Fibroblast of villous mesenchyme (primary cell): ENCODE data around the gene NDUFB2. TPM values are rescaled to one million over a fixed set of nuclear protein-coding genes. Genes with fewer than 3 reads are reported as not detected.

ENCODE experiments used
- DNase-seq: peaks from one replicate; pipeline ENCODE4 v3.0.0-alpha.2; 2010; ENCODE audit warnings: low read depth
- H3K4me3 ChIP-seq: 2 replicates; pipeline ENCODE4 v1.5.1; 2011; ENCODE audit warnings: low read depth, mild to moderate bottlenecking, low read length
- CTCF ChIP-seq: IDR thresholded peaks from 2 replicates; pipeline ENCODE4 v1.5.1; 2012; ENCODE audit warnings: low read depth, mild to moderate bottlenecking, low read length; ENCODE audit not compliant: insufficient read depth
- total RNA-seq: library from RNA; depleted of rRNA; stranded (reverse); fragments of >200 nt; gene quantifications from 2 replicates; pipeline ENCODE4 v1.2.3, GENCODE V29; 2012

NDUFB2 gene
- total RNA-seq, 1 donor, result 91.1 TPM

- no peak for DNase-seq
- no peak for TF ChIP-seq CTCF
- H3K4me3 ChIP-seq, result no peak overlapping the region
Measured at GRCh38 chr7:140677496-140677895, 19.0 kb upstream of the NDUFB2 start.

GRCh38 chr7:140678081-140678815, 18.3 kb upstream of the NDUFB2 start:
- no peak overlapping the region for H3K4me3 ChIP-seq
- no peak for DNase-seq
- TF ChIP-seq CTCF, result no peak

- DNase-seq, result no peak
- H3K4me3 ChIP-seq, result no peak overlapping the region
- no peak for TF ChIP-seq CTCF
Measured at GRCh38 chr7:140678816-140679130, 17.7 kb upstream of the NDUFB2 start.

- DNase-seq, result no peak
- no peak for TF ChIP-seq CTCF
- H3K4me3 ChIP-seq, result no peak overlapping the region
Measured at GRCh38 chr7:140679186-140679585, 17.3 kb upstream of the NDUFB2 start.

GRCh38 chr7:140680886-140681285, 15.6 kb upstream of the NDUFB2 start:
- no peak for DNase-seq
- no peak overlapping the region for H3K4me3 ChIP-seq
- TF ChIP-seq CTCF, result no peak

GRCh38 chr7:140681766-140682165, 14.7 kb upstream of the NDUFB2 start:
- no peak for TF ChIP-seq CTCF
- DNase-seq, result no peak
- no peak overlapping the region for H3K4me3 ChIP-seq

GRCh38 chr7:140683657-140684056, 12.9 kb upstream of the NDUFB2 start:
- no peak for TF ChIP-seq CTCF
- no peak overlapping the region for H3K4me3 ChIP-seq
- no peak for DNase-seq
